WTC11 (cell line): Measurements from ENCODE around the gene PACS1. TPM values are rescaled to one million over a fixed set of nuclear protein-coding genes. Genes with fewer than 3 reads are reported as not detected.

Experiments
- ATAC-seq: fragments of 200-7000 bp; cut with Tn5 transposase; 2 replicates; pipeline ENCODE4 v1.10.0; 2021; ENCODE audit warnings: mild to moderate bottlenecking, moderate library complexity
- CTCF ChIA-PET: fragments of 300-600 bp; sonication (Branson Sonifier 250); formaldehyde crosslinking; loops from one replicate; lab custom pipeline; 2021; ENCODE audit warnings: antibody characterized with exemption; lab: Charles Lee
- POLR2A ChIA-PET: fragments of 350-600 bp; sonication (Branson Sonifier 250); formaldehyde crosslinking; loops from one replicate; lab custom pipeline; 2021; ENCODE audit warnings: antibody characterized with exemption; lab: Charles Lee
- DNase-seq: peaks from one replicate; pipeline ENCODE4 v3.0.0; 2021; ENCODE audit warnings: low spot score
- H3K27ac Mint-ChIP-seq: 2 replicates; pipeline ENCODE4 v1.8.0; 2021; ENCODE audit warnings: mixed read lengths
- H3K27me3 Mint-ChIP-seq: 2 replicates; pipeline ENCODE4 v1.8.0; 2021; ENCODE audit warnings: low read depth, mild to moderate bottlenecking, moderate library complexity, mixed read lengths
- H3K36me3 Mint-ChIP-seq: 2 replicates; pipeline ENCODE4 v1.8.0; 2021; ENCODE audit warnings: mixed read lengths
- H3K4me1 Mint-ChIP-seq: 2 replicates; pipeline ENCODE4 v1.8.0; 2022; ENCODE audit warnings: mixed read lengths
- H3K4me3 Mint-ChIP-seq: 2 replicates; pipeline ENCODE4 v1.8.0; 2021; ENCODE audit warnings: mild to moderate bottlenecking, moderate library complexity, mixed read lengths
- H3K9me3 Mint-ChIP-seq: 2 replicates; pipeline ENCODE4 v1.8.0; 2021; ENCODE audit warnings: mixed read lengths
- ARID4B ChIP-seq: sonication (generic); formaldehyde crosslinking; IDR thresholded peaks from 2 replicates; pipeline ENCODE4 v1.8.0; 2023; ENCODE audit warnings: missing genetic modification reagents, mild to moderate bottlenecking, borderline replicate concordance
- ATF1 ChIP-seq: sonication (generic); formaldehyde crosslinking; IDR thresholded peaks from 2 replicates; pipeline ENCODE4 v1.8.1; 2023; ENCODE audit warnings: mild to moderate bottlenecking, moderate library complexity, missing genetic modification reagents
- ESRRA ChIP-seq: sonication (generic); formaldehyde crosslinking; IDR thresholded peaks from 2 replicates; pipeline ENCODE4 v1.8.1; 2022; ENCODE audit warnings: mild to moderate bottlenecking, missing genetic modification reagents, borderline replicate concordance
- NFE2L1 ChIP-seq: sonication (generic); formaldehyde crosslinking; IDR thresholded peaks from 2 replicates; pipeline ENCODE4 v1.8.1; 2023; ENCODE audit warnings: missing genetic modification reagents
- NR1H2 ChIP-seq: sonication (generic); formaldehyde crosslinking; IDR thresholded peaks from 2 replicates; pipeline ENCODE4 v1.9.0; 2021; ENCODE audit warnings: mild to moderate bottlenecking, moderate library complexity, missing genetic modification reagents
- ZNF263 ChIP-seq: sonication (generic); formaldehyde crosslinking; IDR thresholded peaks from 2 replicates; pipeline ENCODE4 v1.8.1; 2022; ENCODE audit warnings: low read depth, mild to moderate bottlenecking, moderate library complexity, missing genetic modification reagents
- ZNF416 ChIP-seq: fragments of 250-450 bp; sonication (Bioruptor Pico); IDR thresholded peaks from 2 replicates; pipeline ENCODE4 v1.9.0; 2021; ENCODE audit warnings: mild to moderate bottlenecking, inconsistent platforms
- total RNA-seq: library from RNA; stranded (reverse); gene quantifications from 3 replicates; pipeline ENCODE4 v1.2.3, GENCODE V29; 2021
- TF ChIP-seq, protein P1 (sequence below): sonication (generic); formaldehyde crosslinking; IDR thresholded peaks from 2 replicates; pipeline ENCODE4 v1.8.1; 2023; ENCODE audit warnings: mild to moderate bottlenecking, moderate library complexity, missing genetic modification reagents
- TF ChIP-seq, protein P2 (sequence below): sonication (generic); formaldehyde crosslinking; IDR thresholded peaks from 2 replicates; pipeline ENCODE4 v1.8.0; 2022; ENCODE audit warnings: missing genetic modification reagents
- TF ChIP-seq, protein P3 (sequence below): fragments of 250-450 bp; sonication (Bioruptor Pico); IDR thresholded peaks from 2 replicates; pipeline ENCODE4 v1.9.0; 2021; ENCODE audit warnings: mild to moderate bottlenecking, borderline replicate concordance
- TF ChIP-seq, protein P4 (sequence below): sonication (generic); formaldehyde crosslinking; conservative IDR thresholded peaks from 2 replicates; pipeline ENCODE4 v1.8.1; 2022; ENCODE audit warnings: mild to moderate bottlenecking, missing genetic modification reagents

The PACS1 gene
- total RNA-seq, 1 experiment from 2014 or later = 34.8 TPM

DNA sequence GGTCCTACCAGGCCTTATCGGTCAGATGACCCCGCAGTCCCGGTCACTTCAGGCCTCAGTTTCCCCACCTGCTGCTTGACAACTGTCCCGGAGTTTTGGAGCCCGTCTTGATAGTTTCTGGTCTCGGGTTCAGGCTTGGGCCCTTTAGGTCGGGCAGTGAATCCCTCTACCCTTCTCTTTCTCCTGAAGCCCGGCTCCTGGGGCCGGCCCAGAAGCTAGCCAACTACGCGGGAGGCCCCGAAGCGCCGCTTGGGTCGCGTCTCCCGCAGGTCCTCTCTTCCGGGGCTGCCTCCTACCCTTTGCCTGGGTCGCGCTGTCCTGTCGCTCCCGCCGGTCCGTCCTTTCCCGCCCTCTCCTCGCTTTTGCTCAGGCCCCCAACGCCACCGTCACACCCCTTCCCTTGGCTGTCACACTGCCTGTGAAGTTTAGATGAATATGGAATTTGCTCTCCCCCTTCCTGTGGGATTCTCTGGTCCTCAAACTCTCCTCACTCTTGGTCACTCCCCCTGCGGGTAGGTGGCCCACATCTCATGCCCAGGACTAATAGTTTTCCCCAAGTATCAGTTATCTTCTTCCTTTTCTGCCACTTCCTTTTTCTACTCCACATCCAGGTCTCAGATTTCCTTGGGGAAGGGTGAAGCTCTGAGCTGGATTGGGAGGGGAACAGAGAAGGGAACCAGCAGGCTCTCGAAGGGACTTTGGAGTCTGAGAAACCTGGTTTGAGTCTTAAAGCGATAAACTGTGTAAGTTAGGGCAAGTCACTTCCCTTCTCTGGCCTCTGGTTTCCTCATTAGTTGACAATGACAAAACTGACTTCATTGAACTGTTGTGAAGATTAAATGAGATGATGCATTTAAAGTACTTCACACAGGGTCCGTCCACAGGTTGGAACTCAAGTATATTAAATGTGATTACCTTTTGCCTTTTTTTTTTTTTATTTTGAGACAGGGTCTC, 199.2 kb downstream of the PACS1 start:
- ChIA-PET POLR2A (interaction anchor here (0.6 to 1.5 kb wide), 3 partner anchors 8 to 132 kb away, joined by 3 to 5 read pairs (median 4); no protein-coding TSS in a partner anchor), CTCF (interaction anchor here (1.0 to 4.0 kb wide), 10 partner anchors 8 to 135 kb away, joined by 3 to 33 read pairs (median 6); partner anchors contain the start of genes CD248, CNIH2 and TMEM151A)
- ATAC-seq = no peak

GRCh38 chr11:66271816-66272215, 201.7 kb downstream of the PACS1 start:
- ChIA-PET POLR2A (no interaction called here), CTCF (interaction anchor here (0.7 to 3.0 kb wide), 2 partner anchors 11 to 476 kb away, joined by 3 to 9 read pairs; no protein-coding TSS in a partner anchor)
- Mint-ChIP-seq H3K4me3 (no peak overlapping the region), H3K36me3 (peaks cover 32% of the 10 kb centered on the region), H3K4me1 (peaks cover 12% of the 10 kb centered on the region), H3K27me3 (no peaks in the 10 kb centered on the region; the same call in 1 of the 2 replicates), H3K27ac (no peak overlapping the region)
- ATAC-seq = no peak
- TF ChIP-seq ARID4B (CRISPR knock-in tag) (no peak), NFE2L1 (no peak), ZNF416 (CRISPR knock-in tag) (no peak), ATF1 (CRISPR knock-in tag) (no peak)
- TF ChIP-seq, all 79 proteins: peak for 0
- H3K9me3 Mint-ChIP-seq = no peaks in the 10 kb centered on the region
- no peak for DNase-seq

More for the DNA sequence above, 199.2 kb downstream of the PACS1 start:
- H3K27me3 Mint-ChIP-seq = no peaks in the 10 kb centered on the region; the same call in 1 of the 2 replicates
- no peaks in the 10 kb centered on the region for H3K9me3 Mint-ChIP-seq
- H3K4me3 Mint-ChIP-seq = peak overlapping the region; percentile 97
- DNase-seq = peak; percentile 43
- peaks cover 36% of the 10 kb centered on the region for H3K36me3 Mint-ChIP-seq
- peak overlapping the region; percentile 98 for H3K27ac Mint-ChIP-seq
- H3K4me1 Mint-ChIP-seq = peaks cover 12% of the 10 kb centered on the region
- TF ChIP-seq, protein P1, sequence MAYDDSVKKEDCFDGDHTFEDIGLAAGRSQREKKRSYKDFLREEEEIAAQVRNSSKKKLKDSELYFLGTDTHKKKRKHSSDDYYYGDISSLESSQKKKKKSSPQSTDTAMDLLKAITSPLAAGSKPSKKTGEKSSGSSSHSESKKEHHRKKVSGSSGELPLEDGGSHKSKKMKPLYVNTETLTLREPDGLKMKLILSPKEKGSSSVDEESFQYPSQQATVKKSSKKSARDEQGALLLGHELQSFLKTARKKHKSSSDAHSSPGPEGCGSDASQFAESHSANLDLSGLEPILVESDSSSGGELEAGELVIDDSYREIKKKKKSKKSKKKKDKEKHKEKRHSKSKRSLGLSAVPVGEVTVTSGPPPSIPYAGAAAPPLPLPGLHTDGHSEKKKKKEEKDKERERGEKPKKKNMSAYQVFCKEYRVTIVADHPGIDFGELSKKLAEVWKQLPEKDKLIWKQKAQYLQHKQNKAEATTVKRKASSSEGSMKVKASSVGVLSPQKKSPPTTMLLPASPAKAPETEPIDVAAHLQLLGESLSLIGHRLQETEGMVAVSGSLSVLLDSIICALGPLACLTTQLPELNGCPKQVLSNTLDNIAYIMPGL = peak; percentile 50; the same call in 1 of the 2 replicates
- TF ChIP-seq, protein P2, sequence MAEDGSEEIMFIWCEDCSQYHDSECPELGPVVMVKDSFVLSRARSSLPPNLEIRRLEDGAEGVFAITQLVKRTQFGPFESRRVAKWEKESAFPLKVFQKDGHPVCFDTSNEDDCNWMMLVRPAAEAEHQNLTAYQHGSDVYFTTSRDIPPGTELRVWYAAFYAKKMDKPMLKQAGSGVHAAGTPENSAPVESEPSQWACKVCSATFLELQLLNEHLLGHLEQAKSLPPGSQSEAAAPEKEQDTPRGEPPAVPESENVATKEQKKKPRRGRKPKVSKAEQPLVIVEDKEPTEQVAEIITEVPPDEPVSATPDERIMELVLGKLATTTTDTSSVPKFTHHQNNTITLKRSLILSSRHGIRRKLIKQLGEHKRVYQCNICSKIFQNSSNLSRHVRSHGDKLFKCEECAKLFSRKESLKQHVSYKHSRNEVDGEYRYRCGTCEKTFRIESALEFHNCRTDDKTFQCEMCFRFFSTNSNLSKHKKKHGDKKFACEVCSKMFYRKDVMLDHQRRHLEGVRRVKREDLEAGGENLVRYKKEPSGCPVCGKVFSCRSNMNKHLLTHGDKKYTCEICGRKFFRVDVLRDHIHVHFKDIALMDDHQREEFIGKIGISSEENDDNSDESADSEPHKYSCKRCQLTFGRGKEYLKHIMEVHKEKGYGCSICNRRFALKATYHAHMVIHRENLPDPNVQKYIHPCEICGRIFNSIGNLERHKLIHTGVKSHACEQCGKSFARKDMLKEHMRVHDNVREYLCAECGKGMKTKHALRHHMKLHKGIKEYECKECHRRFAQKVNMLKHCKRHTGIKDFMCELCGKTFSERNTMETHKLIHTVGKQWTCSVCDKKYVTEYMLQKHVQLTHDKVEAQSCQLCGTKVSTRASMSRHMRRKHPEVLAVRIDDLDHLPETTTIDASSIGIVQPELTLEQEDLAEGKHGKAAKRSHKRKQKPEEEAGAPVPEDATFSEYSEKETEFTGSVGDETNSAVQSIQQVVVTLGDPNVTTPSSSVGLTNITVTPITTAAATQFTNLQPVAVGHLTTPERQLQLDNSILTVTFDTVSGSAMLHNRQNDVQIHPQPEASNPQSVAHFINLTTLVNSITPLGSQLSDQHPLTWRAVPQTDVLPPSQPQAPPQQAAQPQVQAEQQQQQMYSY (CRISPR knock-in tag) = peak; percentile 59
- TF ChIP-seq ESRRA = no peak
- TF ChIP-seq, all 79 proteins: peak for 2

DNA sequence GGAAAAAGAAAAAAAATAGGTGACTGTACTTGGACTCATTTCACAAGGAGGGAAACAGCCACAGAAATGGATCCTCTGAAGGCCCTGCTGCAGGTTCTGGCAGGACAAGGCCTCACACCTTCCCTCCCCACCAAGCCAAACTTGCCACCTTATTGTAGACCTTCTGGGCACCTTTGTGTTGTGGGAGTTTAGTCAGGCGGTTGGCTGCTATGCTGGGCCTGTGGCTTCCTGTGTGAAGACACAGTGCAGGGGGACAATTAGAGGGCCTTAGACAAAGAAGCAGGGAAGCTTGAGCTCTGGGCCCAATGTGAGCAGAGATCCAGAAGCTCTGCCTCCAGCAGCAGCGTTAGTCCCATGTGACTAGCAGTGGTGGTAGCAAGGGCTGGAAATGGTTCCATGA, 202.5 kb downstream of the PACS1 start:
- H3K36me3 Mint-ChIP-seq = peaks cover 30% of the 10 kb centered on the region
- POLR2A ChIA-PET = no interaction called here
- TF ChIP-seq, protein P1 = no peak
- TF ChIP-seq, protein P3, sequence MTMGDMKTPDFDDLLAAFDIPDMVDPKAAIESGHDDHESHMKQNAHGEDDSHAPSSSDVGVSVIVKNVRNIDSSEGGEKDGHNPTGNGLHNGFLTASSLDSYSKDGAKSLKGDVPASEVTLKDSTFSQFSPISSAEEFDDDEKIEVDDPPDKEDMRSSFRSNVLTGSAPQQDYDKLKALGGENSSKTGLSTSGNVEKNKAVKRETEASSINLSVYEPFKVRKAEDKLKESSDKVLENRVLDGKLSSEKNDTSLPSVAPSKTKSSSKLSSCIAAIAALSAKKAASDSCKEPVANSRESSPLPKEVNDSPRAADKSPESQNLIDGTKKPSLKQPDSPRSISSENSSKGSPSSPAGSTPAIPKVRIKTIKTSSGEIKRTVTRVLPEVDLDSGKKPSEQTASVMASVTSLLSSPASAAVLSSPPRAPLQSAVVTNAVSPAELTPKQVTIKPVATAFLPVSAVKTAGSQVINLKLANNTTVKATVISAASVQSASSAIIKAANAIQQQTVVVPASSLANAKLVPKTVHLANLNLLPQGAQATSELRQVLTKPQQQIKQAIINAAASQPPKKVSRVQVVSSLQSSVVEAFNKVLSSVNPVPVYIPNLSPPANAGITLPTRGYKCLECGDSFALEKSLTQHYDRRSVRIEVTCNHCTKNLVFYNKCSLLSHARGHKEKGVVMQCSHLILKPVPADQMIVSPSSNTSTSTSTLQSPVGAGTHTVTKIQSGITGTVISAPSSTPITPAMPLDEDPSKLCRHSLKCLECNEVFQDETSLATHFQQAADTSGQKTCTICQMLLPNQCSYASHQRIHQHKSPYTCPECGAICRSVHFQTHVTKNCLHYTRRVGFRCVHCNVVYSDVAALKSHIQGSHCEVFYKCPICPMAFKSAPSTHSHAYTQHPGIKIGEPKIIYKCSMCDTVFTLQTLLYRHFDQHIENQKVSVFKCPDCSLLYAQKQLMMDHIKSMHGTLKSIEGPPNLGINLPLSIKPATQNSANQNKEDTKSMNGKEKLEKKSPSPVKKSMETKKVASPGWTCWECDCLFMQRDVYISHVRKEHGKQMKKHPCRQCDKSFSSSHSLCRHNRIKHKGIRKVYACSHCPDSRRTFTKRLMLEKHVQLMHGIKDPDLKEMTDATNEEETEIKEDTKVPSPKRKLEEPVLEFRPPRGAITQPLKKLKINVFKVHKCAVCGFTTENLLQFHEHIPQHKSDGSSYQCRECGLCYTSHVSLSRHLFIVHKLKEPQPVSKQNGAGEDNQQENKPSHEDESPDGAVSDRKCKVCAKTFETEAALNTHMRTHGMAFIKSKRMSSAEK (CRISPR knock-in tag) = no peak
- TF ChIP-seq, protein P4, sequence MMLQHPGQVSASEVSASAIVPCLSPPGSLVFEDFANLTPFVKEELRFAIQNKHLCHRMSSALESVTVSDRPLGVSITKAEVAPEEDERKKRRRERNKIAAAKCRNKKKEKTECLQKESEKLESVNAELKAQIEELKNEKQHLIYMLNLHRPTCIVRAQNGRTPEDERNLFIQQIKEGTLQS (CRISPR knock-in tag) = no peak
- TF ChIP-seq ZNF263 (CRISPR knock-in tag) = no peak
- no peak for TF ChIP-seq NR1H2

More for the DNA sequence above, 202.5 kb downstream of the PACS1 start:
- ATAC-seq (no peak), DNase-seq (no peak)
- no peaks in the 10 kb centered on the region for H3K9me3 Mint-ChIP-seq
- no peak overlapping the region for H3K4me3 Mint-ChIP-seq
- peaks cover 7% of the 10 kb centered on the region; the same call in 1 of the 2 replicates for H3K4me1 Mint-ChIP-seq
- no peak overlapping the region for H3K27ac Mint-ChIP-seq
- CTCF ChIA-PET = interaction anchor here (1.4 to 3.0 kb wide), 2 partner anchors 10 to 39 kb away, joined by 4 to 9 read pairs; no protein-coding TSS in a partner anchor
- no peaks in the 10 kb centered on the region; the same call in 1 of the 2 replicates for H3K27me3 Mint-ChIP-seq
